Activated naive CD8-positive, alpha-beta T cell treated with anti-CD3 and anti-CD28 coated beads, Interleukin-2, amount 50 U/mL, for 16 hours (primary cell): ENCODE measurements around the gene DCTN4.

ENCODE experiments used
- DNase-seq: peaks from one replicate; pipeline ENCODE4 v3.0.0-alpha.2; 2020; ENCODE audit warnings: low read depth, low spot score

The DCTN4 gene

DNA sequence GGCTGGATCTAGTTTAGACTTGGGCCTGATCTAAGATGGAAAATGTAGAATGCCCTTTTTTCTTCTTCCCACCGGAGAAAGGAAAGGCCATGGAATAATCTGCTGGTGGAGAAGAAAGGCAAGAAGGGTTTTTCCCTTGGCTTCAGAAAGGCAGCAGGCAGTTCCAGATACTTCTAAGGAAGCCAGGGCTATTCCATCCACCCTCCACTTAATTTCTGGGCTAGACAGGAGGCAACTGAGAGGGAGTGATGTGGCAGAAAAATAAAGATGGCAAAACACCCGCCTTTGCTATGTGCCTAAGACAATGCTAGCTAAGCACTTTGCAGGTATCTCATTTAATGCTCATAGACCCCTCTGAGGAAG lies 87.9 kb downstream of the DCTN4 start:
- no peak for DNase-seq

DNA sequence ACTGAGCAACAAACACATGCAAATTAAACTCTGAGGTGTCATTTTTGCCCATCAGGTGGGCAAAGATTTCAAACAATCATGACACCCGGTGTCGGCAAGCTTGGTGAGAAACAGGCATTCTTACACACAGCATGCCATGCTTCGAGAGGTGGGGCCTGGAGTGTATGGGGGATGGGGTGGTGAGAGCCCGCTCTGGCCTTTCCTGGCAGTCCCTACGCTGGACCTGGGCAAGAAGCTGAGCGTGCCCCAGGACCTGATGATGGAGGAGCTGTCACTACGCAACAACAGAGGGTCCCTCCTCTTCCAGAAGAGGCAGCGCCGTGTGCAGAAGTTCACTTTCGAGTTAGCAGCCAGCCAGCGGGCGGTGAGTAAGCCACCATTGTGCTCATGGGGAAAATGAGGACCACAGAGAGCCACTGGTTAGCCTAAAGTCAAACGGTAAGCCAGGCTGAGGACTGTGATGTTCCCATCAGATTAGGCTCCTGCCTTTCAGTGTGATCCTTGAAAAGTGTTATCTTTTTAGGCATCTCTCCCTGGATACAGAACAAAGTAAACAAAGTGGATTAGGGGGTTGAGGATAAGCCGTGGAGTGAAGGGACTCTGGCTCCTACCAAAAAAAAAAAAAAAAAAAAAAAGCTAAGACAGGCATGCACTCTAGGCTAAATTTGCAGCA lies 88.4 kb downstream of the DCTN4 start:
- no peak for DNase-seq

DNA sequence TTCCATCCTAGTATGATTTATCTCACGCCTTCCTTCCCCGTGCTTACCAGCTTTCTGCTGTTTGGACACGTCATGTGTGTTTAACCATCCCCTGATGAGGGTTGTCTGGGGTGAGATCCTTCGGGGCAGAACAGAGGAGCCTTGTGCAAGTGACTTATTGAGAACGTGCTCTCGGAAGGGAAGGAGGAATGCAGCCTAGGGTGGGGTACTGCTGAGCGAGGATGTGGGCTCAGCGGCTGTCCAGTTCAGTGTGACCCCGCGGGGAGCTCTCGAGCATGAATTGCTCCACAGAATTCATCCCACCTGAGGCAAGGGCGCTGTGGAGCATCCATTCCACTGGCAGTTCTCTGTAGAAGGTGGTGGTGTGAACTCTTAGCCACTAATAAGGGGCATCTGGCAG lies 93.8 kb downstream of the DCTN4 start:
- DNase-seq = no peak

DNA sequence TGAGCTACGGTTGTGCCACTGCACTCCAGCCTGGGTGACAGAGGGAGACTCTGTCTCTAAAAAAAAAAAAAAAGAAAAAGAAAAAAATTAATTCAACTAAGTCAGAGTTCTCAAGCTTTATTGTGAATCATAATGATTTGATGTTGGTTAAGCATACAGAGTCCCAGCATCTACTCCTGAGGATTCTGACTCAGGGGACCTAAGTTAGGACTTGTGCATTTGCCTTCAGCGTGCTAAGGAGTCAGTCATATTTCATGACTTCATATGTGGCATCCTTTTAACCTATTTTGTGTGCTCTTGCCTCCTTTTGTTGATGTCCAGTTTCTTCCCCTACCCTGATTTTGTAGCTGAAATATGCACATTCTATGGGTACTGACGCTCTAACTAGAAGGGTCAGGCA lies 94.9 kb downstream of the DCTN4 start:
- DNase-seq = no peak

DNA sequence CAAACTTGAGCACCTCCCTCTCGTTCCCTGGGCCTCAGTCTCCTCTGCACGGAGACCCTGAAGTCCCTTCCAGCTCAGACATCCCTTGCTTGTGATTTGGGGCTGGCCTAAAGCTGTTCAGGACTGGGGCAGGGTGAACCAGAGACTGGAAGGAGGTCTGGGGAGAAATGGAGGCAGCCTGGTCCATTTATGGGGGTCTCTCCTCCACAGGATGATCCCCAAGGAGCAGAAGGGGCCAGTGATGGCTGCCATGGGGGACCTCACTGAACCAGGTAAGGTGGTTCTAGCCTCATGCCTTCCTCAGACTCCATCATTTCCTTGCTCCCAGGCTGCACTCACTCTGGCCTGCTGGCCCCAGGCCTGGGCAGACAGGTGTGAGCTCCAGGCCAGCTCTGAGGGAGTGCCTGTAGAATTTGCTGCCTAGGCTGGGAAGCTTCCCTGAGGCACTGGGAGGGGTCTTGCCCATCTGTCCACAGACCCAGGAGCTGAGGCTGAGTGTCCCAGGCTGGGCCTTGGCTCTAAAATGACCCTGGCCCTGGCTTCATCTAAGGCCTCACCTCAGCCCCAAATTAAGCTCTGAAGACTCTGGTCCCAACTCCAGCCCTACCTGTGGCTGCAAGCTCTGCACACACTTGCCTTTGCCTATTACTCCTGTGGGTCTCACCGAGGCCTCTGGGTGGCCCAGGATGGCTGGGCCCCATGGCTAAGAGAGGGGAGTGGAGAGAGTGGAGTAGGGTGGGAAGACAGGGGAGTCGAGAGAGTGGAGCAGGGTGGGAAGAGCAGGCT lies 95.9 kb downstream of the DCTN4 start:
- no peak for DNase-seq

DNA sequence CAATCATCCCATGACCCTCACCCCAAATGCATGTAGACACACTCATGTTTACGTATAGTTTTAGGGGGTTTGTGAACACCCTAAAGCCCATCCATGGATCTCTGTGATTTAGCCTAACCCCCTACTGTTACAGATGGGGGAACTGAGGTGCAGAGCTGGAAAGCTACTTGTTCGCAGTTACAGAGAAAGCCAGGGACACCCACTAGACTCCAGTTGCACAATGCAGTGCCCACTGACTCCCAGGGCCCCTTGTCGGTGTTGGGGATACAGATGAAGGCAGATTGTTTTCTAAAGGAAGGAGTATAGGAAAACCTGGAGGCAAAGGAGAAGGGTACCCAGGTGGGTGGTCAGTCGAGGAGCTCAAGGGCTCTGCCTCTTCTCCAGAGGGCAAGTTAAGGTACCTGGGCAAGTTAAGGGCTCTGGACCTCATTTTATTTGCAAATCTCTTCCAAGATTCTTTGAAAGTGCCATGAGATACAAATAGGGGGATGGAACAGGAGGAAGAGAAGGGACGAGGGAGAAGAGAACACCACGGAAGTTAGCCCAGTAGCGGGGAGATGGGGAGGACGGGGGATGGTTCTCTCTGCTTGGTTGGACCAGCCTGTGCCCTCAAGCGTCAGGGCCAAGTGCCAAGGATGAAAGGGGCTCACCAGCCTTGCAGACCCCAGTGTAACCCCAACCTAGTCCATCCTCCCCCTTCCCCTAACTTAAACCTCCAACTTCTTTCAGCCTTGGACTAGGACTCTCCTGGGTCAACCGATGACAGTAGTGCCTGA lies 96.8 kb downstream of the DCTN4 start:
- DNase-seq = no peak

DNA sequence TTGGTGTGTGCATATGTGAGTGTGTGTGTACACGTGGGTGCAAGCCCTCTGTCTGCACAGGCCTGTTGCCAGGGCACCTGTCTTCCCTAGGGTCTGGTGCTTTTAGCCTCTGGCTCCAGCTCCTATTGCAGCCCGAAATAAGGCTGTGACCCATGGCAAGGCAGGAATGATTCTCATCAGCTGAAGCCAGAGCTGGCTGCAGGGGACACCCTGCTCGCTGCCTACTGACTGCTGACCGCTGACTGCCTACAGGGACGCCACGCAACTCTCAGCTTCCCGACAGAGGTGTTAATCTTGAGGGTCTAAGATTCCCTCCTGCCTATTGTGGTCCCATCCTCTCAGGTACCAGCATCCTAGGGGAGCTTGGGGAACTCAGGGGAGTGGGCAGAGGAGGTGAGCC lies 97.7 kb downstream of the DCTN4 start, which contains the start of gene MYOZ3:
TSS of gene MYOZ3 (plus strand) at position 166 of the 400 bp plus-strand sequence. CDS start 1,691 bp downstream, outside the sequence.
- no peak for DNase-seq

DNA sequence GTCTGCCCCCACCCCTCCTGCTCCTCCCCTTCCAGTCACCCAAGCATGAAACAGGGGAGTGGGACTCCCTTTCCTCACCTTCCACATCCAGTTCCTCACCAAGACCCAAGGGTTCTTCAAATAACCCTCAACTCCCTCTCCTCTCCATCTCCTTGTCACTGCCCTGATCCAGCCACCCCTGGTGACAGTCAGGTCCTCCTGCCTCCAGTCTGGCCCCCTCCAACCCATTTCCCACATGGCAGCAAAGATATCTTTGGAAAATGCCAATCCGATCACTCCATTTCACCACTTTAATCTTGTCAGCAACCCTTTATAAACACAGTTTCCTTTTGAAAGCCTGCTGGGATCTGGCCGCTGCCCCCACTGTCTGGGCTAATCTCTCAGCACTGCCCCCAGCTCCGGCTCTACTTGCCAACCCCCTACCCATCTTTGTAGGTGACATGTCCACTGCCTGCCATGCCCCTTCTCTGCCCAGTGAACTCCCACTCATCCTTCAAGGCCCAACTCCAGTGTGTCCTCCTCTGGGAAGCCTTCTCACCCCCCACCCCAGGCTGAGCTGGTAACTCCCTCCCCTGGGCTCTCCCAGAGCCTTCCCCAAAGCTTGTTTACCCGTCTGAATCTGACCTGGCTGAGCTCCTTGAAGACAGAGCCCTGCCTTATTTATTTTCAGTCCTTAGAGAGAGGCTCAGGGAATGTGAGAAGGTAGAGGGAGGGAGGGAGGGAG lies 98.5 kb downstream of the DCTN4 start:
- no peak for DNase-seq

DNA sequence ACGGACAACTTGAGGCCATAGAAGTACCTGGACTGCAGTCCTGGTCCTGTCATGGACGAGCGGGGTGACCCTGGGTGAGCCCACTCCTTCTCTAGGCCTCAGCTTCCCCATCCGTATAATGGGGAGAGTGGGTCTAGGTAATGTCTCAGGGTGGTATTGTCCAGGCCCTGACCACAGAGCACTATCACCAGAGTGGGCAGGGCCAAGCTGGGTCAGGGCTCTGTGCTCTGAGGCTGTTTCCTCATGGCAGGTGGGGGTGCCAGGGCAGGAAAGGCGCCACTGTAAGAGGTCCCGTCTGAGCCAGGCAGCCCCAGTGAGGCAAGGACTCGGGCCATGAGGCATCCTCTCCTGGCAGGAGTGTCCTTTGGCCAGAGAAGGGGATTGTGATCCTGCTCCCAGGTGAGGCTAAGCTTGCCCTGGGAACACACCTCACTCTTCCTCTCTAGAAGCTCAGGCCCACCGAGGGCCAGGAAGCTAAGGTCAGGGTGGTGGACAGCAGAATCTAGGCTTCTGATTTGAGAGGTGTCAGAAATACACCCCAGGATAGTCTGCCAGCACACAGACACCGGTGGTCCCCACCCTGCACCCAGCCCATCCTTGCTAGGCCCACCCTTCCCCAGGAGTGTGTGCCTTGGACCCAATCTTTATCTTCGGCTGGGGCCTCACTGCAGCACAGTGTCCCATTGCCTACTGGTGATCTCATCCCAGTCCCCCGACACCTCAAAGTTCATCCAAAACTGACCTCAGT lies 99.3 kb downstream of the DCTN4 start:
- no peak for DNase-seq

DNA sequence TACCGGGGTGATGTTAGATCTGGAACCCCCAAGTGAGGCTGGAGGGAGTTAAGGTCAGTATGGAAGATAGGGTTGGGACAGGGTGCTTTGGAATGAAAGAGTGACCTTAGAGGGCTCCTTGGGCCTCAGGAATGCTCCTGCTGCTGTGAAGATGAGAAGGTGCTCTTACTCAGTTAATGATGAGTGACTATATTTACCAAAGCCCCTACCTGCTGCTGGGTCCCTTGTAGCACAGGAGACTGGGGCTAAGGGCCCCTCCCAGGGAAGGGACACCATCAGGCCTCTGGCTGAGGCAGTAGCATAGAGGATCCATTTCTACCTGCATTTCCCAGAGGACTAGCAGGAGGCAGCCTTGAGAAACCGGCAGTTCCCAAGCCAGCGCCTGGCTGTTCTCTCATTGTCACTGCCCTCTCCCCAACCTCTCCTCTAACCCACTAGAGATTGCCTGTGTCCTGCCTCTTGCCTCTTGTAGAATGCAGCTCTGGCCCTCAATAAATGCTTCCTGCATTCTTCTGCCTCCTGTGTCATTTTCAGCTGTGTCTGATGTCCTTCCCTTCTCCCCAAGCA lies 100.0 kb downstream of the DCTN4 start:
- DNase-seq = no peak
